Measurements from ENCODE around the gene SCAMP2. TPM values are rescaled to one million over a fixed set of nuclear protein-coding genes. Genes with fewer than 3 reads are reported as not detected.
A peak's percentile ranks its signal among the peaks of the same experiment; 100 is the strongest.

Gene SCAMP2
- total RNA-seq, 2 donors from 2014 or later: 33.5 to 36.9 TPM

GRCh38 chr15:74863239-74864056 is 9.7 kb downstream of the SCAMP2 start:
- WGBS, 2 donors: 70 to 71% methylated on average over 11 of the region's 11 CpGs
- TF ChIP-seq POLR2A (IDR thresholded peaks at IDR 0.05) (no peak), CTCF (IDR thresholded peaks at IDR 0.05) (no peak)
- DNase-seq: no peak
- H3K27me3 ChIP-seq: no peaks in the 10 kb centered on the region
- no peak for ATAC-seq
- H3K4me1 ChIP-seq: peaks cover 53% of the 10 kb centered on the region
- no peaks in the 10 kb centered on the region for H3K36me3 ChIP-seq (replicated peaks in 1 of 2; ENCODE audit: insufficient read depth in 1 of 2, low read depth in 2 of 2)
- H3K27ac ChIP-seq: no peak overlapping the region
- intact Hi-C loops (cut with DNase I): no loop called here
- no peak overlapping the region for H3K4me3 ChIP-seq
- H3K9me3 ChIP-seq: no peaks in the 10 kb centered on the region

- ATAC-seq: no peak
- Histone ChIP-seq H3K27me3 (no peaks in the 10 kb centered on the region), H3K4me1 (peaks cover 42% of the 10 kb centered on the region), H3K27ac (no peak overlapping the region), H3K9me3 (no peaks in the 10 kb centered on the region), H3K36me3 (replicated peaks in 1 of 2; ENCODE audit: insufficient read depth in 1 of 2, low read depth in 2 of 2) (peaks cover 3 to 5% of the 10 kb centered on the region in 2 donors), H3K4me3 (no peak overlapping the region)
- intact Hi-C loops (cut with DNase I): no loop called here
- TF ChIP-seq CTCF (IDR thresholded peaks at IDR 0.05): no peak
- TF ChIP-seq POLR2A (IDR thresholded peaks at IDR 0.05): no peak
- DNase-seq: no peak
- WGBS, 2 donors: 81 to 84% methylated on average over 4 of the region's 4 CpGs
These were observed 14.8 kb downstream of the SCAMP2 start for GRCh38 chr15:74858369-74858740.

- no peak for TF ChIP-seq POLR2A (IDR thresholded peaks at IDR 0.05)
- TF ChIP-seq CTCF (IDR thresholded peaks at IDR 0.05): no peak
- no peak overlapping the region for H3K4me3 ChIP-seq
- intact Hi-C loops (cut with DNase I): no loop called here
- H3K9me3 ChIP-seq: no peaks in the 10 kb centered on the region
- ATAC-seq (no peak), DNase-seq (no peak)
- H3K27me3 ChIP-seq: no peaks in the 10 kb centered on the region
- H3K27ac ChIP-seq: no peak overlapping the region
- H3K36me3 ChIP-seq (replicated peaks in 1 of 2; ENCODE audit: insufficient read depth in 1 of 2, low read depth in 2 of 2): peaks cover 9 to 10% of the 10 kb centered on the region in 2 donors
- 56 to 61% methylated on average over 6 to 9 of the region's 9 CpGs for WGBS, 2 donors
- peaks cover 37% of the 10 kb centered on the region for H3K4me1 ChIP-seq
These were observed 15.3 kb downstream of the SCAMP2 start for GRCh38 chr15:74857671-74858368.

- Histone ChIP-seq H3K4me1 (peaks cover 37% of the 10 kb centered on the region), H3K27ac (peak overlapping the region in 1 of 4 donors; percentile 25), H3K4me3 (no peak overlapping the region), H3K9me3 (no peaks in the 10 kb centered on the region), H3K27me3 (no peaks in the 10 kb centered on the region), H3K36me3 (replicated peaks in 1 of 2; ENCODE audit: insufficient read depth in 1 of 2, low read depth in 2 of 2) (peaks cover 13 to 16% of the 10 kb centered on the region in 2 donors)
- DNase-seq: peak in 2 of 4 donors; percentile 29 to 39
- TF ChIP-seq CTCF (IDR thresholded peaks at IDR 0.05) (no peak), POLR2A (IDR thresholded peaks at IDR 0.05) (no peak)
- no peak for ATAC-seq
- intact Hi-C loops (cut with DNase I): no loop called here
- 54% methylated on average over 5 of the region's 5 CpGs for WGBS, 2 donors
These were observed 16.0 kb downstream of the SCAMP2 start for GRCh38 chr15:74857082-74857655.
